ENCODE measurements around the gene RASGRF1.

DNA sequence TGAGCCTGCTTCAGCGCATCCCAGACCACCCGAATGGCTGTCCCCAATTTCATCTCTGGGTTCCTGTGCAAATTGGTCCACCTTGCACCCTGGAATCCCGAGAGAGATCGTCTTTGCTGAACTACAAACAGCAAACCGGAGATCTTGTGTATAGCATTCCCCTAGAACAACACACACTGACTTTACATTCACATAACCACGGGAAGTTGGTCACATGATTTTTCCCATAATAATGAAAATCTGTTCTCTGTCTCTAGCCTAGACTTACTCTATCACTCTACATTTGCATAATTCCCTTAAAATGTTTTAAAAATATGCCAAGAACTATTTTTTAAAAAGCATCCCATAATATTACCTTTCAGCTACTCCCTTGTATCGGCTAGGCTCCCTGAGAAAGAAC, 180.3 kb downstream of the RASGRF1 start:
- TF ChIP-seq, protein P1, sequence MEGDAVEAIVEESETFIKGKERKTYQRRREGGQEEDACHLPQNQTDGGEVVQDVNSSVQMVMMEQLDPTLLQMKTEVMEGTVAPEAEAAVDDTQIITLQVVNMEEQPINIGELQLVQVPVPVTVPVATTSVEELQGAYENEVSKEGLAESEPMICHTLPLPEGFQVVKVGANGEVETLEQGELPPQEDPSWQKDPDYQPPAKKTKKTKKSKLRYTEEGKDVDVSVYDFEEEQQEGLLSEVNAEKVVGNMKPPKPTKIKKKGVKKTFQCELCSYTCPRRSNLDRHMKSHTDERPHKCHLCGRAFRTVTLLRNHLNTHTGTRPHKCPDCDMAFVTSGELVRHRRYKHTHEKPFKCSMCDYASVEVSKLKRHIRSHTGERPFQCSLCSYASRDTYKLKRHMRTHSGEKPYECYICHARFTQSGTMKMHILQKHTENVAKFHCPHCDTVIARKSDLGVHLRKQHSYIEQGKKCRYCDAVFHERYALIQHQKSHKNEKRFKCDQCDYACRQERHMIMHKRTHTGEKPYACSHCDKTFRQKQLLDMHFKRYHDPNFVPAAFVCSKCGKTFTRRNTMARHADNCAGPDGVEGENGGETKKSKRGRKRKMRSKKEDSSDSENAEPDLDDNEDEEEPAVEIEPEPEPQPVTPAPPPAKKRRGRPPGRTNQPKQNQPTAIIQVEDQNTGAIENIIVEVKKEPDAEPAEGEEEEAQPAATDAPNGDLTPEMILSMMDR (IDR thresholded peaks at IDR 0.05), result no peak
- TF ChIP-seq POLR2A (IDR thresholded peaks at IDR 0.05), result no peak
- TF ChIP-seq POLR2AphosphoS5 (IDR thresholded peaks at IDR 0.05), result no peak
